C4-2B (cell line): ENCODE measurements around the gene GPR32.

Experiments
- CTCF ChIP-seq: fragments of 450-650 bp; conservative IDR thresholded peaks from 2 replicates; pipeline ENCODE4 v1.5.1; 2017; ENCODE audit warnings: mild to moderate bottlenecking
- ZFX ChIP-seq: fragments of 450-650 bp; IDR thresholded peaks from 2 replicates; pipeline ENCODE4 v1.6.1; 2017

GRCh38 chr19:50768277-50768676, 2.0 kb upstream of the GPR32 start:
- TF ChIP-seq CTCF (no peak), ZFX (no peak)
